Skeletal muscle satellite cell (primary cell): ENCODE results near the gene TRIM49B. TPM values are rescaled to one million over a fixed set of nuclear protein-coding genes. Genes with fewer than 3 reads are reported as not detected.
"Not testable (repeated sequence)": the region's sequence is repeated elsewhere in the genome, so short reads cannot be mapped to it uniquely, and the experiment has no call there.

ENCODE experiments used
- H3K27me3 ChIP-seq: 2 replicates; pipeline ENCODE4 v1.7.0; 2013; ENCODE audit warnings: low read length; ENCODE audit not compliant: control insufficient read depth, insufficient read depth
- H3K36me3 ChIP-seq: 2 replicates; pipeline ENCODE4 v1.7.0; 2013; ENCODE audit warnings: mild to moderate bottlenecking, control low read depth, low read length; ENCODE audit not compliant: insufficient read depth
- H3K4me1 ChIP-seq: 2 replicates; pipeline ENCODE4 v1.7.0; 2013; ENCODE audit warnings: low read length; ENCODE audit not compliant: control insufficient read depth, insufficient read depth
- H3K4me2 ChIP-seq: 2 replicates; pipeline ENCODE4 v1.7.0; 2013; ENCODE audit warnings: mild to moderate bottlenecking, low read length
- H3K4me3 ChIP-seq: 2 replicates; pipeline ENCODE4 v1.7.0; 2013; ENCODE audit warnings: low read length
- H3K9ac ChIP-seq: 2 replicates; pipeline ENCODE4 v1.7.0; 2013; ENCODE audit warnings: mild to moderate bottlenecking, low read depth, low read length, moderate library complexity
- H3K9me3 ChIP-seq: replicated peaks from 2 replicates; pipeline ENCODE4 v1.7.0; 2013; ENCODE audit warnings: mild to moderate bottlenecking, control low read depth, low read length
- small RNA-seq: library from RNA; depleted of rRNA; stranded (forward); fragments of <200 nt; gene quantifications from one replicate; pipeline ENCODE3, GENCODE V24; 2012
- total RNA-seq: library from RNA; depleted of rRNA; stranded (reverse); fragments of >200 nt; gene quantifications from 2 replicates; pipeline ENCODE4 v1.2.3, GENCODE V29; 2012; rRNA removed

TRIM49B gene, protein sequence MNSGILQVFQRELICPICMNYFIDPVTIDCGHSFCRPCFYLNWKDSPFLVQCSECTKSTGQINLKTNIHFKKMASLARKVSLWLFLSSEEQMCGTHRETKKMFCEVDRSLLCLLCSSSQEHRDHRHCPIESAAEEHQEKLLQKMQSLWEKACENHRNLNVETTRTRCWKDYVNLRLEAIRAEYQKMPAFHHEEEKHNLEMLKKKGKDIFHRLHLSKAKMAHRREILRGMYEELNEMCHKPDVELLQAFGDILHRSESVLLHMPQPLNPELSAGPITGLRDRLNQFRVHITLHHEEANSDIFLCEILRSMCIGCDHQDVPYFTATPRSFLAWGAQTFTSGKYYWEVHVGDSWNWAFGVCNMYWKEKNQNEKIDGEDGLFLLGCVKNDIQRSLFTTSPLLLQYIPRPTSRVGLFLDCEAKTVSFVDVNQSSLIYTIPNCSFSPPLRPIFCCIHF
- not detected in 2 replicates for total RNA-seq

DNA sequence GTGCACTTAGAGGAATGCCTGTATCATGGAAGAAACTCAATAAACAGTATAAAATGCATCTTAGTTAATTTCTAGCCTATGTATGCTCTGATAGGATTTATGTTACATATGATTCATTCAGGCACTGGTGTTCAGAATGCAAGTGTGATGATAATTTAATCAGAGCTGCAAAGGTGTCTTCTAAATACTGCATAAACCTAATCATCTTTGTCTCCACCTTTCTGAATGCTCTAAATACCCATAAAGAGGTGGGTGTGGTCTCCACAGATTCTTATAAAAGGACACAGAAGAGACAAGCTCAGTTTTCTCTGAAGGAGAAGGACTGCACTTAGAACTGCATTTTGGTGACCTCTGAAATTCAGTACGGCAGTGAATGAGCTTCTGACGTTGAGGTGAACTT is at the start of gene TRIM49B:
TSS of gene TRIM49B (plus strand) at position 301 of the 400 bp plus-strand sequence. CDS start 2,777 bp downstream, outside the sequence.
- not testable (repeated sequence) for H3K9me3 ChIP-seq, H3K4me1 ChIP-seq

DNA sequence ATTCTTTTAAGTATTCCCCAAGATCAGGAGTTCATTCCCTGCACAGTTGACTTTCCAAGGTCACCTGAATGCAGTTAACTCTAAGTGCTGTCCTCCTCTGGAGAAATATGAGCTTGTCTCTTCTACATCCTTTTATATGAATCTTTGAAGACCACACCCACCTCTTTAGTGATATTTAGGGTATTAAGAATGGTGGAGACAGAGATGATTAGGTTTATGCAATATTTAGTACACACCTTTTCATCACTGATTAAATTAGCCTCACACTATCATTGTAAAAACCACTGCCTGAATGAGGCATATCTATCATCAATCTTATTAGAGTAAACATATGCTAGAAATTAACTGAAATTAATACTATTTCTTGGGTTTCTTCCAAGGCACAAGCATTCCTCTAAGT is 44.8 kb upstream of the TRIM49B start, which contains the start of gene TRIM51G:
TSS of gene TRIM51G (minus strand) at position 101 of the 400 bp plus-strand sequence. CDS start 2,190 bp downstream, outside the sequence.
- not testable (repeated sequence) for H3K4me3 ChIP-seq, H3K4me2 ChIP-seq, H3K27me3 ChIP-seq, H3K36me3 ChIP-seq, H3K9me3 ChIP-seq, H3K4me1 ChIP-seq, H3K9ac ChIP-seq

More for the DNA sequence above, at the start of gene TRIM49B:
- H3K9ac ChIP-seq, H3K4me2 ChIP-seq, H3K27me3 ChIP-seq, H3K36me3 ChIP-seq, H3K4me3 ChIP-seq: not testable (repeated sequence)

DNA sequence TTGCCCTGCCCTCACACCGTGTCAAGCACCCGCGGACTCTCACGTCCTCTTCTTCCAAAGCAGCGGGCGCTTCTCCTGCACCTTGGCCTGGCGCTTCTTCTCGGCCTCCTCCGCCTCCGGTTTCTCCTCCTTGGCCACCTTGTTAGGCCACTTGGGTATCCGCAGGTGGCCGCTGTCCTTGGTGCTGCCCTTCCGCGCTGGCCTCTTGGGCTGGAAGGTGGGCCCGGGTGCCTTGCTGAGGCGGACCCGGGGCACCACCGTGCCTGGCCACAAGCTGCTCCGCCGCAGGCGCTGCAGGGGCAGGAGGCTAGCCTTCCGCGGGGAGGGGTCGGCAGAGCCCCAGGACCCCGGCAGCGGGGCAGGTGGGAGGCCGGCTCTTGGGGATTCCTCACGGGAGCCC is 19.6 kb downstream of the TRIM49B start:
- not testable (repeated sequence) for H3K27me3 ChIP-seq, H3K4me3 ChIP-seq, H3K36me3 ChIP-seq, H3K4me1 ChIP-seq, H3K9me3 ChIP-seq, H3K9ac ChIP-seq, H3K4me2 ChIP-seq

DNA sequence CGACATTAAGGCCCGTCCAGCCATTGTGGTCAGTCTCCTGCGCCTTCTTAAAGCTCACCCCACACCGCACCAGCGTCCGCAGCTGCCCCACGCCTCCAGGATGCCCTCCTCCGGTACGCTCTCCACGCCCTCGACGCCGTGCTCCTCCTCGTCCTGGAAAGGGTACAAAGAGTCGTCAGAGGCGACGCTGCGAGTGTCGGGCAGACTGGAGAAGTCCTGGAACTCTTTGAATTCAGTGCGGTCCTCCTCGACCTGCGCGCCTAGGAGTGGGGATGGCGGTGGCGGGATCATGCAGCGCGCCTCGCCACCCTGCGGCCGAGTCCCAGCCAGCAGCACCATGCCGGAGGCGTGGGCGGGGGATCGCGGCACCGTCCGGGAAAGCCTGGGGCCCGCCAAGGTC is 21.2 kb downstream of the TRIM49B start:
- not testable (repeated sequence) for H3K9ac ChIP-seq, H3K4me2 ChIP-seq, H3K9me3 ChIP-seq, H3K36me3 ChIP-seq, H3K4me1 ChIP-seq, H3K27me3 ChIP-seq, H3K4me3 ChIP-seq

DNA sequence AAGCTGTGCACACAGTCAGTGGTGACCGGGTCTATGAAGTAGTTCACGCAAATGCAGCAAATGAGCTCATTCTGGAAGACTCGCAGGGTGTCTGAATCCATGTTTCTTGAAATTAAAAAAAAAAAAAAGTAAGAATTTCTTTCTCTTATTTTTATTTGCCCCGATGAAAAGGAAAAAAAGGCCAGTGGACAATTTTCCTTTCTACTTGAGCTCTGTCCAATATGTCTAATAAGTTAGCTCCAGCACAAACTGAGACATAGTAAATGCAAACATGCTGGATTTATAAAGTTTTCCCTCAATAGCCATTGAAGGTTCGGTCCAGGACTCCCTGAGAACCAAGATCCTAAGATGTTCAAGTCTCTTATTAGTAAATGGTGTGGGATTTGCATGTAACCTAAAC is 30.4 kb downstream of the TRIM49B start, which contains the start of gene TRIM64C:
TSS of gene TRIM64C (minus strand) at position 101 of the 400 bp plus-strand sequence. CDS start at position 101, 0 bp downstream.
- H3K27me3 ChIP-seq, H3K4me2 ChIP-seq, H3K9ac ChIP-seq: not testable (repeated sequence)

DNA sequence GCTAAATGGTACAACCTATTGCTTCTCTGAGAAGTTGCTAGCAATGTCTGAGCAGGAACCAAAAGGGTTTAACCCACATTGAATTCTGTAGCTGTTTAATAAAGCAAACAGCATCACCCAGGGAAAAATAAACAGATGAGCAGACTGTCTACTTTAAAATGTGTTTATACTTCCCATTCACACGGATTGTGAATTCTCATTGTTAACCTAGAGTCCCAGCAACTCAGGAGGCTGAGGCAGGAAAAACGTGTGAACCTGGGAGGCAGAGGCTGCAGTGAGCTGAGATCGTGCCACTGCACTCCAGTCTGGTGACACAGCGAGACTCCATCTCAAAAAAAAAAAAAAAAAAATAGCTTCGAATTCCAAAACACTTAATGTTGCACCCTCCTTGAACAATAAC is 41.3 kb downstream of the TRIM49B start:
- not testable (repeated sequence) for H3K9me3 ChIP-seq, H3K4me1 ChIP-seq, H3K9ac ChIP-seq, H3K4me2 ChIP-seq, H3K4me3 ChIP-seq, H3K27me3 ChIP-seq, H3K36me3 ChIP-seq

More for the DNA sequence above, 30.4 kb downstream of the TRIM49B start, which contains the start of gene TRIM64C:
- H3K9me3 ChIP-seq, H3K36me3 ChIP-seq, H3K4me3 ChIP-seq, H3K4me1 ChIP-seq: not testable (repeated sequence)

Small RNAs within 50 kb of the gene (small RNA-seq; reads per million reads assigned to genes)
- not detected for gene AC084851.1
